Body of pancreas (tissue), 4 donors: ENCODE measurements around the gene AFF3. TPM values are rescaled to one million over a fixed set of nuclear protein-coding genes. Genes with fewer than 3 reads are reported as not detected.

Experiments
- ATAC-seq: fragments of 150-250 bp; one replicate; pipeline ENCODE4 v1.9.1; 2016
- DNase-seq, 4 donors: peaks; one replicate each; pipeline ENCODE4 v3.0.0-alpha.2; 2019
- H3K27ac ChIP-seq, 4 donors: fragments of 200-600 bp; sonication (generic); 1 replicate in 3 of 4; 2 replicates in 1 of 4; pipeline versions ENCODE4 v1.5.1 to v1.6.1; 2016 to 2019; ENCODE audit warnings: mild to moderate bottlenecking in 1 of 4, mixed read lengths in 1 of 4, moderate library complexity in 1 of 4
- H3K27me3 ChIP-seq, 2 donors: fragments of 200-600 bp; sonication (generic); one replicate each; pipeline ENCODE4 v1.6.0; 2016; ENCODE audit warnings: mild to moderate bottlenecking in 1 of 2
- H3K36me3 ChIP-seq, 2 donors: fragments of 200-600 bp; sonication (generic); replicated peaks in 1 of 2; 2 replicates each; pipeline ENCODE4 v1.5.1; 2016; ENCODE audit warnings: low read depth in 2 of 2; ENCODE audit not compliant: insufficient read depth in 1 of 2
- H3K4me1 ChIP-seq: fragments of 200-600 bp; sonication (generic); one replicate; pipeline ENCODE4 v1.6.0; 2016
- H3K4me3 ChIP-seq, 2 donors: fragments of 200-600 bp; sonication (generic); 1 replicate in 1 of 2; 2 replicates in 1 of 2; pipeline ENCODE4 v1.5.1; 2016 to 2019
- H3K9me3 ChIP-seq, 3 donors: fragments of 200-600 bp; sonication (generic); 1 replicate in 2 of 3; 2 replicates in 1 of 3; pipeline ENCODE4 v1.5.1; 2016
- CTCF ChIP-seq, 7 experiments: fragments of 450-650 bp in 4 of 7; fragments of 200-600 bp in 3 of 7; sonication (generic) in 3 of 7; IDR thresholded peaks; one replicate each; pipeline ENCODE4 v1.5.1; 2016 to 2019; ENCODE audit warnings: antibody characterized with exemption in 7 of 7
- POLR2A ChIP-seq, 3 donors: fragments of 450-650 bp; IDR thresholded peaks; one replicate each; pipeline ENCODE4 v1.6.1; 2016; ENCODE audit warnings: antibody characterized with exemption in 3 of 3, mild to moderate bottlenecking in 2 of 3
- WGBS, 2 donors: methylation state at CpG; one replicate each; pipeline ENCODE4 v1.1.5; 2017; 5-methylcytosine and 5-hydroxymethylcytosine counted together
- intact Hi-C: fragments of 100-400 bp; cut with DNase I; formaldehyde crosslinking; loops from one replicate; pipeline ENCODE4 v1.15.1; 2023
- total RNA-seq, 2 donors: library from RNA; depleted of rRNA; stranded (reverse); fragments of >200 nt; gene quantifications; one replicate each; pipeline ENCODE4 v1.1.0, GENCODE V29; 2016

AFF3 gene
- total RNA-seq, 2 donors from 2014 or later: 0.52 to 0.99 TPM

DNA sequence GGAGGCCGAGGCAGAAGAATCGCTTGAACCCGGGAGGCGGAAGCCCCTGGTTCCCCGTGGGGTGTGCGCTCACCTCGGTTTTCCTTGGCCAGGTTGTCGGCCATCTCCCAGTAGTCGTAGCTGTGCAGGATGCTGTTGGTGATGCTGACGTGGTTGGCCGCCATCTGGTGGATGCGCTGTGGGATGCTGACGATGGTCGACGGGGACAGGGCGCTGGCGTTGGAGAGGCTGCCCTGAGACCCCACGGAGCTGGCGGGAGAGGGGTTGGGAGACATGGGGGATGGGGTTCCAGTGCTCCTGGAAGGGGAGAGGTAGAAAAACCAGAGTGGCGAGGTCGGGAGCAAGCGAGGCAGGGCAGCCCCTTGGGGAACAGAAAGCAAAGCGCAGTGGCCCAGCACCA is 588.2 kb downstream of the AFF3 start:
- no peak overlapping the region for H3K4me3 ChIP-seq
- no peak overlapping the region for H3K27ac ChIP-seq
- H3K9me3 ChIP-seq: no peaks in the 10 kb centered on the region
- H3K27me3 ChIP-seq: no peaks in the 10 kb centered on the region
- intact Hi-C loops: no loop called here
- DNase-seq: peak in 1 of 4 donors; percentile 9
- H3K4me1 ChIP-seq: no peaks in the 10 kb centered on the region
- H3K36me3 ChIP-seq: no peaks in the 10 kb centered on the region
- TF ChIP-seq POLR2A (IDR thresholded peaks at IDR 0.05) (no peak), CTCF (IDR thresholded peaks at IDR 0.05) (no peak)
- no peak for ATAC-seq
- WGBS, 2 donors: 33 to 38% methylated on average over 18 to 23 of the region's 23 CpGs

- DNase-seq: peak in 3 of 4 donors; percentile 12 to 47 (median 36)
- no peak overlapping the region for H3K4me3 ChIP-seq
- H3K4me1 ChIP-seq: no peaks in the 10 kb centered on the region
- intact Hi-C loops: no loop called here
- no peak overlapping the region for H3K27ac ChIP-seq
- H3K36me3 ChIP-seq: no peaks in the 10 kb centered on the region
- ATAC-seq: no peak
- TF ChIP-seq CTCF (IDR thresholded peaks at IDR 0.05): no peak
- TF ChIP-seq POLR2A (IDR thresholded peaks at IDR 0.05): no peak
- no peaks in the 10 kb centered on the region for H3K27me3 ChIP-seq
- no peaks in the 10 kb centered on the region for H3K9me3 ChIP-seq
- WGBS, 2 donors: 54 to 59% methylated on average over 2 of the region's 2 CpGs
Measured at GRCh38 chr2:99552529-99552928, 589.9 kb downstream of the AFF3 start.

GRCh38 chr2:99550368-99550767 is 592.0 kb downstream of the AFF3 start:
- intact Hi-C loops: no loop called here
- WGBS, 2 donors: 70 to 78% methylated on average over 5 of the region's 5 CpGs
- H3K4me3 ChIP-seq: no peak overlapping the region
- TF ChIP-seq CTCF (IDR thresholded peaks at IDR 0.05) (no peak), POLR2A (IDR thresholded peaks at IDR 0.05) (no peak)
- H3K4me1 ChIP-seq: no peaks in the 10 kb centered on the region
- no peak for DNase-seq
- no peak overlapping the region for H3K27ac ChIP-seq
- H3K36me3 ChIP-seq: no peaks in the 10 kb centered on the region
- H3K27me3 ChIP-seq: no peaks in the 10 kb centered on the region
- no peak for ATAC-seq
- H3K9me3 ChIP-seq: no peaks in the 10 kb centered on the region

GRCh38 chr2:99545604-99546003 is 596.8 kb downstream of the AFF3 start:
- Histone ChIP-seq H3K4me1 (no peaks in the 10 kb centered on the region), H3K9me3 (no peaks in the 10 kb centered on the region), H3K4me3 (no peak overlapping the region), H3K27ac (no peak overlapping the region), H3K27me3 (no peaks in the 10 kb centered on the region), H3K36me3 (no peaks in the 10 kb centered on the region)
- intact Hi-C loops: no loop called here
- TF ChIP-seq CTCF (IDR thresholded peaks at IDR 0.05) (no peak), POLR2A (IDR thresholded peaks at IDR 0.05) (no peak)
- ATAC-seq (no peak), DNase-seq (no peak)
- 61 to 63% methylated on average over 3 of the region's 3 CpGs for WGBS, 2 donors

GRCh38 chr2:99545066-99545465 is 597.3 kb downstream of the AFF3 start:
- no peak overlapping the region for H3K27ac ChIP-seq
- H3K27me3 ChIP-seq: no peaks in the 10 kb centered on the region
- H3K4me3 ChIP-seq: no peak overlapping the region
- no peak for ATAC-seq
- H3K36me3 ChIP-seq: no peaks in the 10 kb centered on the region
- no peak for DNase-seq
- intact Hi-C loops: no loop called here
- no peaks in the 10 kb centered on the region for H3K4me1 ChIP-seq
- WGBS, 2 donors: 37 to 47% methylated on average over 1 of the region's 1 CpG
- TF ChIP-seq POLR2A (IDR thresholded peaks at IDR 0.05) (no peak), CTCF (IDR thresholded peaks at IDR 0.05) (no peak)
- no peaks in the 10 kb centered on the region for H3K9me3 ChIP-seq
